ENCODE measurements around the gene TMEM266. TPM values are rescaled to one million over a fixed set of nuclear protein-coding genes. Genes with fewer than 3 reads are reported as not detected.
A peak's percentile ranks its signal among the peaks of the same experiment; 100 is the strongest.

Gene TMEM266
- total and polyA plus RNA-seq, 7 donors = 0.27 to 1.1 TPM; not detected in 5

GRCh38 chr15:76184650-76185035 is 124.9 kb downstream of the TMEM266 start:
- H3K27me3 ChIP-seq = peaks cover 0 to 42% (median 14%) of the 10 kb centered on the region in 3 donors
- DNase-seq = no peak
- peaks cover 0 to 5% (median 0%) of the 10 kb centered on the region in 4 donors for H3K4me1 ChIP-seq
- WGBS, 2 donors = 59 to 84% methylated on average over 13 of the region's 13 CpGs
- no peak overlapping the region for H3K27ac ChIP-seq
- no peaks in the 10 kb centered on the region for H3K36me3 ChIP-seq
- intact Hi-C loops (cut with DNase I) = no loop called here
- H3K4me3 ChIP-seq = no peak overlapping the region
- no peak for TF ChIP-seq CTCF (IDR thresholded peaks at IDR 0.05)
- TF ChIP-seq POLR2A (IDR thresholded peaks at IDR 0.05) = no peak
- no peak for TF ChIP-seq EP300 (IDR thresholded peaks at IDR 0.05)
- H3K9me3 ChIP-seq = no peaks in the 10 kb centered on the region

- Histone ChIP-seq H3K4me1 (peaks cover 0 to 12% (median 6%) of the 10 kb centered on the region in 4 donors), H3K36me3 (no peaks in the 10 kb centered on the region), H3K27ac (no peak overlapping the region), H3K4me3 (no peak overlapping the region), H3K9me3 (no peaks in the 10 kb centered on the region), H3K27me3 (peaks cover 0 to 51% (median 21%) of the 10 kb centered on the region in 3 donors)
- 12 to 51% methylated on average over 3 of the region's 3 CpGs for WGBS, 2 donors
- TF ChIP-seq POLR2A (IDR thresholded peaks at IDR 0.05) (no peak), EP300 (IDR thresholded peaks at IDR 0.05) (no peak), POLR2AphosphoS5 (IDR thresholded peaks at IDR 0.05) (no peak), CTCF (IDR thresholded peaks at IDR 0.05) (peak in 1 of 4 experiments; percentile 5)
- intact Hi-C loops (cut with DNase I) = no loop called here
- no peak for DNase-seq
These were observed 125.9 kb downstream of the TMEM266 start for GRCh38 chr15:76185716-76186115.

GRCh38 chr15:76187163-76187562 is 127.4 kb downstream of the TMEM266 start:
- Histone ChIP-seq H3K27ac (no peak overlapping the region), H3K36me3 (no peaks in the 10 kb centered on the region), H3K4me1 (peaks cover 0 to 19% (median 14%) of the 10 kb centered on the region in 4 donors), H3K27me3 (peaks cover 0 to 58% (median 33%) of the 10 kb centered on the region in 3 donors), H3K4me3 (no peak overlapping the region), H3K9me3 (no peaks in the 10 kb centered on the region)
- 72 to 79% methylated on average over 4 of the region's 4 CpGs for WGBS, 2 donors
- no peak for DNase-seq
- TF ChIP-seq POLR2AphosphoS5 (IDR thresholded peaks at IDR 0.05) (no peak), EP300 (IDR thresholded peaks at IDR 0.05) (no peak), POLR2A (IDR thresholded peaks at IDR 0.05) (no peak), CTCF (IDR thresholded peaks at IDR 0.05) (no peak)
- intact Hi-C loops (cut with DNase I) = no loop called here

- DNase-seq = no peak
- intact Hi-C loops (cut with DNase I) = no loop called here
- H3K27ac ChIP-seq = no peak overlapping the region
- peaks cover 0 to 19% (median 14%) of the 10 kb centered on the region in 4 donors for H3K4me1 ChIP-seq
- no peak overlapping the region for H3K4me3 ChIP-seq
- H3K27me3 ChIP-seq = peaks cover 0 to 66% (median 40%) of the 10 kb centered on the region in 3 donors
- TF ChIP-seq EP300 (IDR thresholded peaks at IDR 0.05) (no peak), POLR2AphosphoS5 (IDR thresholded peaks at IDR 0.05) (no peak), POLR2A (IDR thresholded peaks at IDR 0.05) (no peak), CTCF (IDR thresholded peaks at IDR 0.05) (no peak)
- no peaks in the 10 kb centered on the region for H3K36me3 ChIP-seq
- no peaks in the 10 kb centered on the region for H3K9me3 ChIP-seq
- WGBS, 2 donors = 60 to 62% methylated on average over 2 of the region's 2 CpGs
These were observed 129.3 kb downstream of the TMEM266 start for GRCh38 chr15:76189106-76189505.

- 27 to 53% methylated on average over 12 of the region's 12 CpGs for WGBS, 2 donors
- H3K27me3 ChIP-seq = peaks cover 0 to 66% (median 40%) of the 10 kb centered on the region in 3 donors
- no peaks in the 10 kb centered on the region for H3K36me3 ChIP-seq
- DNase-seq = no peak
- intact Hi-C loops (cut with DNase I) = loop anchor here (5.0 kb wide), 1 partner anchor 142 kb away; no protein-coding TSS in a partner anchor
- no peak overlapping the region for H3K4me3 ChIP-seq
- H3K27ac ChIP-seq = no peak overlapping the region
- no peak for TF ChIP-seq POLR2A (IDR thresholded peaks at IDR 0.05)
- TF ChIP-seq CTCF (IDR thresholded peaks at IDR 0.05) = no peak
- TF ChIP-seq POLR2AphosphoS5 (IDR thresholded peaks at IDR 0.05) = no peak
- TF ChIP-seq EP300 (IDR thresholded peaks at IDR 0.05) = no peak
- H3K4me1 ChIP-seq = peaks cover 0 to 19% (median 14%) of the 10 kb centered on the region in 4 donors
- H3K9me3 ChIP-seq = no peaks in the 10 kb centered on the region
These were observed 130.3 kb downstream of the TMEM266 start for GRCh38 chr15:76190070-76190564.

Measured in sigmoid colon (tissue), 7 donors.